CD4-positive, alpha-beta T cell treated with Interleukin-6 for 4 hours (primary cell): Measurements from ENCODE around the gene AKAP12.
A peak's percentile ranks its signal among the peaks of the same experiment; 100 is the strongest.

Experiments
- DNase-seq: peaks from one replicate; pipeline ENCODE4 v3.0.0-alpha.2; 2020; ENCODE audit warnings: mixed read lengths

Gene AKAP12

DNA sequence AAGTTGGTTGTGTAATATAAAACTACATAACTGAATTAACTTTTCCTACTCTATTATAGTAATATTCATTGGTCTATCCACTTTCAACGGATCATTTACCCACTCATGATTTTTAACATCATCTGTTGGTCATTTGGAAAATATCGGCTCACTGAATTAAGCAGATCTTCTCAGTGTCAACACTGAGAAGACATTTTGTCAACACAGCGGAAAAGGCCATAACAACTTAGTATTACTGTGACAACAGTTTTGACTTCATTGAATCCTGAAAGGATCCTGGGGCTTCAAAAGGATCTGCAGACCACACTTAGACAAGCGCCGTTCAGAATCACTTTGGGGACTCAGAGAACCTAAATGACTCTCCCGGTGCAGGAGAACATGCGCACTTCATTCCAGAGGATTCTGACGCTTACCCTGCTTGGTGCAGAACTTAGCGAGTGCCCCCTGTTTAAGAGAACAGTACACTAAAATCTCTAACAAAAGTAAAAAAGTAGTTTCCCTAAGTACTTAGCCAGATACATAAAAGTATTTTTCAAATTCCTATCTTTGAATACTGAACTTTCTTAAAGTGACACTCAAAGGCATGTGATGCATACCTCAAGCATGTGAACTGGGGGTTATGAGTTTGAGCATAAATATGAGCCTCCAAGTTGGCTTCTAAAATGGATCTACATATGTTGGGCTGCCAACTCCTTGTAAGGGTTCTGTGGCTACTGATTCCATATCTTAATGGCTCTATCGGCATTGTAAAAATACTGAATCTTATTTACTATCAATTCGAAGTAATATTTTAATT is 147.6 kb downstream of the AKAP12 start:
- no peak for DNase-seq

DNA sequence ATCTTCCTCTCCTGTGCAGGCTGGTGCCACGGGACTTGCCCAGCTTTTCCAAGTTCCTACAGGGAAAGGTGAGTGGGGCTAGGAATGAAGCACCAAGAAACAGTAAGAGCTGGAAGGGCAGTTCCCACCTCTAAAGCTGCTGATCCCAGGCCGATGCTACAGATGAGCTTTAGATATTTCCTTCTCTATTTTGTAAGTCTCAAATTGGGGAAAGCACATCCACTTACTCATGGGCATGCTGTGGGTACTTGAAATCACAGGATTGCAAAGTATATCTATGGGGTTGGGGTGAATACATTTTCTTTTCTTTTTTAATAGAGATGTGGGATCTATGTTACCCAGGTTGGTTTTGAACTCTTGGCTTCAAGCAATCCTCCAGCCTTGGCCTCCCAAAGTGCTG is 148.5 kb downstream of the AKAP12 start:
- no peak for DNase-seq

DNA sequence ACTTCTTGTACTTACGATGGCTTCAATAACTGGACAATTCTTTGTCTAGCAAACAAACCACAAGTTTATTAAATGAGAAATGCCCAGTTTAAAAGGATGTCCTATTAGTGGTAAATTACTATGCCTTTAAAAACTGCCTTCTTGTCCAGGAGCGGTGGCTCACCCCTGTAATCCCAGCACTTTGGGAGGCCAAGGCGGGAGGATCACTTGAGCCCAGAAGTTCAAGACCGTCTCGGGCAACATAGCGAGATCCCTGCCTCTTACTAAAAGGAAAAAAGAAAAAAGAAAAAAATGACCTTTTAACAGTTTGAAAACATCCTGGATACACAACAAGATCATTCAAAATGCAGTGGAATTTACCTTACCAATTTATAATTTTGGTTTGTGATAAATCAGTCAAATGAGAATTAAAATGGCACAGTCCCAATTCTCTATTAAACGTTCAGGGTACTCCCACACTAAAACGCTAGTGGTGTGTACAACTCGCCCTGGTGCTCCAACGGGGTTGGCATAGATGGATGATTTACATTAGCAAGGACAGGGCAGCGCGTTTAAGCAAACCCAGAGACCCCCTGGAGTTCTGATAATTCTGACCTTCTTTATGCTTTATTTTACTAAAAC is 149.3 kb downstream of the AKAP12 start:
- peak; percentile 26 for DNase-seq

DNA sequence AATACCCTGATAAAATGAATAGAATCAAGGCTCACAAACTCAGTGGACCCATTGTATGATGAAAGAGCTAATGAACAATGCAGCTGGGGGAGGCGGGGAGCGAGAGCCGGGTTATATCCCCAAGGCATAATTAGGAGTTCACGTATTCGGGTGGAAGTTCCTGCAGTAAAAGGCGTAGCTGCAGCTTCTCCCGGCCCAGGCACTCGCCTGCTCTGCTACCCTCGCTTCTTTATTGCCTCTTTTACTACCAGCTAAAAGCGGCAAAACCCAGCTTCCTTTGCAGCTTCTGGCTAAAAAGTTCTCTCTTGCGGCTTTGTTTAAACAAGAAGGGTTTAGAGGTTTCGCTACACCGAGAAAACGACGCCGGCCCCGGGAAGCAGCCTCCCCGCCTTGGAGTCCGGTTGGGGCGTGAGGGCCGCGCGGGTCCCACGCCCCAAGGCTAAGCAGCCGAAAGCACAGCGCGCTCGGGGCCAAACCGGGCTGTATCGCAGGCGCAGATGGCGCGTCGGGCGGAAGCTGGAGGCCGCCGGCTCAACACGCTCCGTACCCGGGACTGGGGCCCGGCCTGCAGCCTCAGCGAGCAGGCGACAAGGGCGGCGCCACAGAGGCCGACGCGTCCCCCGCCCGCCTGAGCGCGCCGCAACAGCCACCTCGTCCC is 150.0 kb downstream of the AKAP12 start:
- peak; percentile 56 for DNase-seq

DNA sequence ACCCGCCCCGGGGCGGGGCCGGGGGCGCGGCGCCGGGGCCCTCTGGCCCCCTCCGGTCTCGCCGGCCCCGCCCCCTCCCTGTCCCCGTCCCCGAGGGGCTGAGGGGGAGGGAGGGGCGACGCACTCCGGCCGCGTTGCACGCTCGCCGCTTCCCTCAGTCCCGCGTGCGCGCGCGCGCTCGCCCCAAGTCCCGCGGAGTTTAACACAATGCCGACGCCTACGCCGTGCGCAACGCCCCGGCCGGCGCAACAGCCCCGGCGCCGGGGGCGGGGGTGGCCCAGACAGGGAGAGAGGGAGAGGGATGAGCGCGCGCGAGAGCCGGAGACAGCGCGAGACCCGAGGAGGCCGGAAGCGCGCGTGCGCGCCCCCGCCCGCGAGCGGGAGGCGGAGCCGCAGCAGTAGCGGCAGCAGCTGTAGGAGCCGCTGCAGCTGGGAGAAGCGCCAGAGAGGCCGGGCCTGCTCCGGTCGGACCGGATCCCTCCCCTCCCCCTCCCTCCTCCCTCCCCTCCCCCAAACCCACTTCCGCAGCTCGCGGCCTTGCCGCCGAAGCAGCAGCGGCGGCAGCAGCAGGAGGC is 150.6 kb downstream of the AKAP12 start:
- peak; percentile 97 for DNase-seq

DNA sequence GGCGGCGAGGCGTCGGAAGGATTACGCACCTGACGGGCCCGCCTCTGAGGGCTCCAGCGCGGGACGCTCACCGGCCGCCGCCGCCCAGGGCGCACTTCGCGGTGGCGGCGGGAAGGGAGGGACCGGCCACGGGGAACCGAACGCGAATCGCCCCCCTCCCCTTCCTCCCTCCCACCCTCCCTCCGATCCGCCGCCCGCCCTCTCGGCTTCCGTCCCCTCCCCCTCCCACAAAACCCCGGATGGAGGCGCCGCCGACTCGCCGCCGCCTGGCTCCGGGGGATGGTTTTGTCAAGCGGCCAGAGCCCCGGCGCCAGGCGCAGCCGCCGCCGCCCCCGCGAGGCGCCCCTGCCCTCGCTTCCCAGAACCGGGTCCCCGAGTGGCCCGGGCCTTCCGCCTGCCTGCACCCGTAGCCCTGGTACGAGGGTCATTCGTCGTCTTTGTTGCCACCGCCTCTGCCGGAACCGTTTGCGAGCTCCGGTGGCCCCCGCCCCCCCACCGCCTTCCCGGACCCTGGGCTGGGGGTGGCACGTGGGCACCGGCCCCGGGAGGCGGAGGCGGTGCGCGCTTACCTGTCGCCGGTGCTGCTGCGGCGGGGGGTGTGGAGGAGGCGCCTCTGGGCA is 151.2 kb downstream of the AKAP12 start:
- DNase-seq, result peak; percentile 86

DNA sequence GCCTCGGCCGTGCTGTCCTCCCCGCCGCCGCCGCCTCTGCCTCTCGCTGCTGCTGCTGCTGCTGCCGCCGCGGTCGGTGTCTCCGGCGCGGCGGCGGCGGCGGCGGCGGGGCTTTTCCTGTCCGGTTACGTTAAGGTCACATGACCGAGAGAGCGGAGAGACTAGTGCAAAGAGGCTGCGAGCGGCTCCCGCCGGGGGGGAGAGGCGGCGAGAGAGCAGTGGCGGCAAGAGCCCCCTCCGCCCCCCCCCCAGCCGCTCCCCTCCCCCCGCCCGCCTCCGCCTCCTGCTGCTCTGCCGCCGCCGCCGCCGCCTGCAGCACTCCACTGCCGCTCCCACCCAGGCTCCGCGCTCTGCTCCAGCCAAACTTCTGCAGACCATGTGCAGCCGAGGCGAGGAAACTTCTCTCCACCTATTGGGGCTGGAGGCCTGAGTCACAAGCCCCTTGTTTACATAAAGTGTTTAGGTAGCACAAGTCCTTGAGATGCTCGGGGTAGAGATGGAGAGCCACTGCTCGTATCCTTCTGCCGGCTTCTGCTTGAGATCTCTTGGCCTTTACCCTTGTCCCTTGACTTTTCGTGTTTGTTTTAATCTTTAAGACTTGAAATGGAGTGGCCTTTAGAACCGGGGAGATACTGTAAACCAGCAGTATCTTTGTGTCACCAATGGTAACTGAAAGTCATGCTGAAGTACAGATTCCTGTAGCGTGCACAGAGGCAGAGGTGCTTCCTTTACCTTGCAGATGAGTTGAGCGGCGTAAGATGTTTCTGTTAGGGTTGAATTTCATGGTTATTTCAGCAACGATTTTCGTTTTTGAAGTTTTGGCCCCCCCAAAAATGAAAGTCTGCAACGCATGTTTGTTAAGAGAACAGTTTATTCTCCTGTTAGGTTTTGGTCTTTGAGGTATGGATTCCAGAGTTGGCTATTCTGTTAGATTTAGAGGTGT is 152.0 kb downstream of the AKAP12 start, which contains the start of gene ZBTB2:
TSS of gene ZBTB2 (minus strand) at position 89 of the 943 bp plus-strand sequence. CDS start 17,922 bp downstream, outside the sequence.
- peak; percentile 70 for DNase-seq

DNA sequence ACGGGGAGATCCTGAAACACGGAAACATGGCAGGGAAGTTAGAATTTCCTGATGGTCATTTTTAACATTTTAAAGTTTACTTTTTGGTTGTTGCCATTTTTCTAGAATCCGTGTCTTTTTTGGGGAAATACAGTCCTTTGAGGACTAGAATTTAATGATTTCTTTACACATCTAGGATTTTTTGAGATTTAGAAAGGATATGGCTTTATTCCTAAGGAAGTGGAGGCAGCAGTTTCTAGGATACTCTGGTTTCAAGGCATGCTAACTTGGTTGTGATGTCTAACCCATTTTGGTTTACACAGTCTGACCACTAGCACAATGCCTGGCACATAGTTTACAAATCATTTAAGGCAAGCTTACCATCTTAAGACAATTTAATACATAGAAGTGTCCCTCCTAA is 152.7 kb downstream of the AKAP12 start:
- DNase-seq, result no peak

DNA sequence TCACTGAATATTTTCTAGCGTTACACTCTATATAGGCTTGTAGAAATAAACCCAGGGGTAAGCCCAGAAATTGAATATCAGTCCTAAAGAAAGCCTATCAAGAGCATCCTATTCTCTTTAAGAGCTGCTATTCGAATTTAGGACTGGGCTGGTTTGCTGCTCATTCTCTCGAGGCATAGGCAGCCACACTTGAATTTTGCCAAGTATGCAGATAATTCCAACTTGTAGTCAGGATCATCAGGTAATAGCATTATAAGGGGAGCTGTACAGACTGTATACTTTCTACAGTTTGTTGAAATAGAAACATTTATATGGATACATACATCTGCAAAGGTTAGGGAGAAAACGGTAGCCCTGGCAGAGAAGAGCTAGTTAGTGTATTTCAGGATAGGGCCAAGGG is 153.6 kb downstream of the AKAP12 start:
- DNase-seq, result no peak

DNA sequence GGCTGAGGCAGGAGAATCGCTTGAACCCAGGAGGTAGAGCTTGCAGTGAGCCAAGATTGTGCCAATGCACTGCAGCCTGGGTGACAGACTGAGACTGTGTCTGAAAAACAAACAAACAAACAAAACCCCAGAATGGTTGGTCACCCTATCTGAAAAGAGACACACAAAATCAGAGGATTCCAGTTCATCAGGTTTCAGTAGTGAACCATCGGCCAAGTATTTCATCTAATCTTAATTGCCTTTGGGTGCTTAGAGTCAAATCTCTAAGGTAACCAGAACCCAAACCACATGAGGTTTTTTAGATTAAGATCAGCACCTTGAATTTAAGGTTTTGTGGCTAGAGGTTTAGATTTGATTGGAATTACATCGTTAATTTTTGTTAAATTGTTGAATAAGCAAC is 159.9 kb downstream of the AKAP12 start:
- DNase-seq, result no peak

DNA sequence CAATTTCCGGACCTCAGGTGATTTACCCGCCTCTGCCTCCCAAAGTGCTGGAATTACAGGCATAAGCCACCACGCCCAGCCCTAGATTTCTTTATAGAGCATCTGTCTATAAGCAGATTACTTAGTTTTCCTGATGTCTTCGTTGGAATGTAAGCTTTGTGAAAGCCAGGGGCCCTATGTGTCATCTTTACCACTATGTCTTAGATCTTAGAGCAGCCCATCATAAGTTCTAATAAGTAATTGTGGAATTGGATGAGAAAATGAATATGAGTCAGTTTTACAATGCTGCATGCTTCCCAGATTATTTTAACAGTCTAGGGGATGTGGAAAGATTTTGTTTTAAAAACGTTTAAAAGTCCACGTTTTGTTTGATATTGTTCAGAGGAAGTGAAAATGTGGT is 160.7 kb downstream of the AKAP12 start:
- DNase-seq, result no peak

DNA sequence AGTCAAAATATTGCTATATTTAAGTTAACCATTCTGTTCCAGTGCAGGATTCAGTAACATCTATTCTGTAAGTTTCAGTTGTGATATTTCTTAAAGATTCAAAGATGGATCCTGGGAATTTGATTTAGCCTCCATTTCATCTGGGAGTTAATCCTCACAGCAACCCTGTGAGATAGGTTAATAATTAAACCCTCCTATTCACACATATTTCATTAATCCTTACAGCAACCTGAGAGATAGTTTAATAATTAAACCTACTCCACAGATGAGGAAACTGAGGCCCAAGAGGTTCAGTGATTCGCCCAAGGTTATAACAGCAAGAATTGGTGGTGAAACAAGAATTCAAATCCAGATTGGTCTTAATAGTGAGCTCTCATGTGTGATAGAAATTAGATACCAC is 162.5 kb downstream of the AKAP12 start:
- no peak for DNase-seq

DNA sequence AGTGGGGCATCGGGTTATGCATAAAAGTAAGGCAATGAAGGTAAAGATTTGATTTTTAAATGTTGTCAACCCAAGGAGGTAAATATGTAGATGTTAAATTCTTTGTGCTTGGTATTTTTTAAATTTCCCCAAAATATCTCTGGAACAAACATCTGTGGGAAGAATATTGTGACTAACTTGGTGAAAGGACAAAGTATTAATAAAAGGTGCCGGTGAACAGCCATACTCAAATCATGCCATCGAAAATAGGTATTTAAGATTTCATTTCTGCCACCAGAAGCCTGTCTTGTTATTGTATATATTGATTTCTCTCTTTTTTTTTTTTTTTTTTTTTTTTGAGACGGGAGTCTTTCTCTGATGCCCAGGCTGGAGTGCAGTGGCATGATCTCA is 164.1 kb downstream of the AKAP12 start:
- no peak for DNase-seq
